ENCODE results near the gene ERMN.
"Not testable (repeated sequence)": the region's sequence is repeated elsewhere in the genome, so short reads cannot be mapped to it uniquely, and the experiment has no call there.

The ERMN gene

GRCh38 chr2:157283468-157283867 lies 42.2 kb downstream of the ERMN start:
- no peaks in the 10 kb centered on the region for H3K27me3 ChIP-seq (replicated peaks)
- in situ Hi-C loops (cut with HindIII; ENCODE audit: low pct_ligation_motif_present, low sequenced_read_pairs) = no loop called here
- DNase-seq = no peak

GRCh38 chr2:157281316-157281715 lies 44.3 kb downstream of the ERMN start:
- in situ Hi-C loops (cut with HindIII; ENCODE audit: low pct_ligation_motif_present, low sequenced_read_pairs) = no loop called here
- Histone ChIP-seq H3K27ac (no peak overlapping the region), H3K36me3 (replicated peaks) (no peaks in the 10 kb centered on the region), H3K4me3 (ENCODE audit: low read depth, low read length) (no peak overlapping the region), H3K27me3 (replicated peaks) (no peaks in the 10 kb centered on the region)
- no peak for DNase-seq
- TF ChIP-seq, protein P1, sequence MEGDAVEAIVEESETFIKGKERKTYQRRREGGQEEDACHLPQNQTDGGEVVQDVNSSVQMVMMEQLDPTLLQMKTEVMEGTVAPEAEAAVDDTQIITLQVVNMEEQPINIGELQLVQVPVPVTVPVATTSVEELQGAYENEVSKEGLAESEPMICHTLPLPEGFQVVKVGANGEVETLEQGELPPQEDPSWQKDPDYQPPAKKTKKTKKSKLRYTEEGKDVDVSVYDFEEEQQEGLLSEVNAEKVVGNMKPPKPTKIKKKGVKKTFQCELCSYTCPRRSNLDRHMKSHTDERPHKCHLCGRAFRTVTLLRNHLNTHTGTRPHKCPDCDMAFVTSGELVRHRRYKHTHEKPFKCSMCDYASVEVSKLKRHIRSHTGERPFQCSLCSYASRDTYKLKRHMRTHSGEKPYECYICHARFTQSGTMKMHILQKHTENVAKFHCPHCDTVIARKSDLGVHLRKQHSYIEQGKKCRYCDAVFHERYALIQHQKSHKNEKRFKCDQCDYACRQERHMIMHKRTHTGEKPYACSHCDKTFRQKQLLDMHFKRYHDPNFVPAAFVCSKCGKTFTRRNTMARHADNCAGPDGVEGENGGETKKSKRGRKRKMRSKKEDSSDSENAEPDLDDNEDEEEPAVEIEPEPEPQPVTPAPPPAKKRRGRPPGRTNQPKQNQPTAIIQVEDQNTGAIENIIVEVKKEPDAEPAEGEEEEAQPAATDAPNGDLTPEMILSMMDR (IDR thresholded peaks at IDR 0.05; ENCODE audit: low read depth, low read length, missing control alignments) = no peak

More at GRCh38 chr2:157283468-157283867, 42.2 kb downstream of the ERMN start:
- H3K36me3 ChIP-seq (replicated peaks) = no peaks in the 10 kb centered on the region
- TF ChIP-seq, protein P1 (IDR thresholded peaks at IDR 0.05; ENCODE audit: low read depth, low read length, missing control alignments) = no peak
- H3K4me3 ChIP-seq (ENCODE audit: low read depth, low read length) = no peak overlapping the region
- H3K27ac ChIP-seq = no peak overlapping the region

- H3K27me3 ChIP-seq (replicated peaks); in situ Hi-C loops (cut with HindIII; ENCODE audit: low pct_ligation_motif_present, low sequenced_read_pairs): not testable (repeated sequence)
Measured at GRCh38 chr2:157279311-157279710, 46.3 kb downstream of the ERMN start.

DNA sequence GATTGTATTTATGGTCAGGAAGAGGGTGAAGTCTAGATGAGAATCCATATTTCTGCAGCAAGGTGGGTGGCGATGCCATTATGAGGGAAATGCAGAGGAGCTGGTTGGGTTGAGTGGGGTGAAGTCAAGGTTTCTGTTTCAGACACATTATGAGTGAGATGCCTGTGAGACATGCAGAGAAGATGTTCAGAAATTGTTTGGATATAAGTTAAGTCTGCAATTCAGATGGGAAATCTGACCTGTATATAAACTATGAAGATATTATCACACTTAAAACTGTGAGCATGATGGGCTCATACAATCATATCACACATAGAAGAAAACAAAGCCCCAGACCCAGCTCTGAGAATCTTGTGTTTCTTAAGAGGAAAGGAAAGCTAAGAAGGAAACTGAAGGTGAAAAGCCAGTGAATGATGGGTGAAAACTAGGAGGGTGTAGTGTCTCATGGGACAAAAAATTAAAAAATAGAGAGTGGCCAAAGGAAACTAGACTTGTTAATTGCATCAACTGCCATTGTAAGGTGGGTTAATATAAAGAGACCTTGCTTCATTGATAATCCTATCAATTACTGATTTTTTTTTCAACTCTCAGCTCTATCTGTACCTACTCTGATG lies 53.9 kb downstream of the ERMN start:
- H3K36me3 ChIP-seq (replicated peaks) = no peaks in the 10 kb centered on the region
- no peak overlapping the region for H3K4me3 ChIP-seq (ENCODE audit: low read depth, low read length)
- no peak for DNase-seq
- no peak overlapping the region for H3K27ac ChIP-seq
- in situ Hi-C loops (cut with HindIII; ENCODE audit: low pct_ligation_motif_present, low sequenced_read_pairs) = no loop called here
- TF ChIP-seq, protein P1 (IDR thresholded peaks at IDR 0.05; ENCODE audit: low read depth, low read length, missing control alignments) = no peak
- no peaks in the 10 kb centered on the region for H3K27me3 ChIP-seq (replicated peaks)

More at GRCh38 chr2:157279311-157279710, 46.3 kb downstream of the ERMN start:
- DNase-seq; H3K27ac ChIP-seq; H3K36me3 ChIP-seq (replicated peaks); H3K4me3 ChIP-seq (ENCODE audit: low read depth, low read length): not testable (repeated sequence)

GRCh38 chr2:157269922-157270321 lies 55.7 kb downstream of the ERMN start:
- in situ Hi-C loops (cut with HindIII; ENCODE audit: low pct_ligation_motif_present, low sequenced_read_pairs) = no loop called here
- H3K36me3 ChIP-seq (replicated peaks) = no peaks in the 10 kb centered on the region
- no peak overlapping the region for H3K27ac ChIP-seq
- no peaks in the 10 kb centered on the region for H3K27me3 ChIP-seq (replicated peaks)
- TF ChIP-seq, protein P1 (IDR thresholded peaks at IDR 0.05; ENCODE audit: low read depth, low read length, missing control alignments) = no peak
- DNase-seq = no peak
- H3K4me3 ChIP-seq (ENCODE audit: low read depth, low read length) = no peak overlapping the region

GRCh38 chr2:157269060-157269459 lies 56.6 kb downstream of the ERMN start:
- TF ChIP-seq, protein P1 (IDR thresholded peaks at IDR 0.05; ENCODE audit: low read depth, low read length, missing control alignments) = no peak
- no peak overlapping the region for H3K4me3 ChIP-seq (ENCODE audit: low read depth, low read length)
- in situ Hi-C loops (cut with HindIII; ENCODE audit: low pct_ligation_motif_present, low sequenced_read_pairs) = no loop called here
- no peaks in the 10 kb centered on the region for H3K36me3 ChIP-seq (replicated peaks)
- H3K27me3 ChIP-seq (replicated peaks) = no peaks in the 10 kb centered on the region
- H3K27ac ChIP-seq = no peak overlapping the region
- no peak for DNase-seq

All from brain microvascular endothelial cell (primary cell).